ENCODE results near the gene URB1.

- TF ChIP-seq CTCF (conservative IDR thresholded peaks at IDR 0.05; ENCODE audit: low read length): peak; percentile 33; the same call in 1 of the 2 replicates
- no peak for TF ChIP-seq EZH2phosphoT487 (IDR thresholded peaks at IDR 0.05; ENCODE audit: borderline replicate concordance, low read depth, low read length)
These were observed 86.6 kb downstream of the URB1 start for GRCh38 chr21:32306021-32306780.
